Measurements from ENCODE around the gene OPN4.

Gene OPN4

GRCh38 chr10:86699991-86700840, 45.9 kb downstream of the OPN4 start:
- no peak for DNase-seq (ENCODE audit: low spot score)

GRCh38 chr10:86700851-86701617, 46.7 kb downstream of the OPN4 start:
- DNase-seq (ENCODE audit: low spot score) = no peak

GRCh38 chr10:86703176-86703575, 48.8 kb downstream of the OPN4 start:
- no peak for DNase-seq (ENCODE audit: low spot score)

GRCh38 chr10:86705139-86705538, 50.8 kb downstream of the OPN4 start:
- no peak for DNase-seq (ENCODE audit: low spot score)

GRCh38 chr10:86705905-86706304, 51.6 kb downstream of the OPN4 start:
- DNase-seq (ENCODE audit: low spot score) = no peak

GRCh38 chr10:86706401-86706841, 52.1 kb downstream of the OPN4 start:
- no peak for DNase-seq (ENCODE audit: low spot score)

GRCh38 chr10:86706977-86707376, 52.6 kb downstream of the OPN4 start:
- DNase-seq (ENCODE audit: low spot score) = no peak

- DNase-seq (ENCODE audit: low spot score) = no peak
Measured at GRCh38 chr10:86707505-86707904, 53.2 kb downstream of the OPN4 start.

- DNase-seq (ENCODE audit: low spot score) = no peak
Measured at GRCh38 chr10:86708068-86708782, 53.9 kb downstream of the OPN4 start.

GRCh38 chr10:86708783-86709380, 54.5 kb downstream of the OPN4 start:
- DNase-seq (ENCODE audit: low spot score) = no peak

- DNase-seq (ENCODE audit: low spot score) = no peak
Measured at GRCh38 chr10:86709396-86710185, 55.2 kb downstream of the OPN4 start.

- peak; percentile 89 for DNase-seq (ENCODE audit: low spot score)
Measured at GRCh38 chr10:86710987-86711512, 56.7 kb downstream of the OPN4 start.

GRCh38 chr10:86711513-86712316, 57.4 kb downstream of the OPN4 start:
- DNase-seq (ENCODE audit: low spot score) = peak; percentile 72

- DNase-seq (ENCODE audit: low spot score) = peak; percentile 38
Measured at GRCh38 chr10:86712317-86712707, 58.0 kb downstream of the OPN4 start.

GRCh38 chr10:86715156-86715795, 60.9 kb downstream of the OPN4 start:
- no peak for DNase-seq (ENCODE audit: low spot score)

GRCh38 chr10:86715836-86716235, 61.5 kb downstream of the OPN4 start:
- no peak for DNase-seq (ENCODE audit: low spot score)
